GM18505 (cell line): ENCODE measurements around the gene SIT1.

Experiments
- ATAC-seq: cut with Tn5 transposase; IDR thresholded peaks from one replicate; pipeline ENCODE4 v1.9.1; 2021; ENCODE audit not compliant: unreplicated experiment
- POLR2A ChIP-seq: IDR thresholded peaks from 4 replicates; pipeline ENCODE4 v1.6.1; 2011; ENCODE audit warnings: borderline replicate concordance; ENCODE audit not compliant: insufficient read depth, insufficient read length; ENCODE audit errors: extremely low read depth

Gene SIT1, protein sequence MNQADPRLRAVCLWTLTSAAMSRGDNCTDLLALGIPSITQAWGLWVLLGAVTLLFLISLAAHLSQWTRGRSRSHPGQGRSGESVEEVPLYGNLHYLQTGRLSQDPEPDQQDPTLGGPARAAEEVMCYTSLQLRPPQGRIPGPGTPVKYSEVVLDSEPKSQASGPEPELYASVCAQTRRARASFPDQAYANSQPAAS

DNA sequence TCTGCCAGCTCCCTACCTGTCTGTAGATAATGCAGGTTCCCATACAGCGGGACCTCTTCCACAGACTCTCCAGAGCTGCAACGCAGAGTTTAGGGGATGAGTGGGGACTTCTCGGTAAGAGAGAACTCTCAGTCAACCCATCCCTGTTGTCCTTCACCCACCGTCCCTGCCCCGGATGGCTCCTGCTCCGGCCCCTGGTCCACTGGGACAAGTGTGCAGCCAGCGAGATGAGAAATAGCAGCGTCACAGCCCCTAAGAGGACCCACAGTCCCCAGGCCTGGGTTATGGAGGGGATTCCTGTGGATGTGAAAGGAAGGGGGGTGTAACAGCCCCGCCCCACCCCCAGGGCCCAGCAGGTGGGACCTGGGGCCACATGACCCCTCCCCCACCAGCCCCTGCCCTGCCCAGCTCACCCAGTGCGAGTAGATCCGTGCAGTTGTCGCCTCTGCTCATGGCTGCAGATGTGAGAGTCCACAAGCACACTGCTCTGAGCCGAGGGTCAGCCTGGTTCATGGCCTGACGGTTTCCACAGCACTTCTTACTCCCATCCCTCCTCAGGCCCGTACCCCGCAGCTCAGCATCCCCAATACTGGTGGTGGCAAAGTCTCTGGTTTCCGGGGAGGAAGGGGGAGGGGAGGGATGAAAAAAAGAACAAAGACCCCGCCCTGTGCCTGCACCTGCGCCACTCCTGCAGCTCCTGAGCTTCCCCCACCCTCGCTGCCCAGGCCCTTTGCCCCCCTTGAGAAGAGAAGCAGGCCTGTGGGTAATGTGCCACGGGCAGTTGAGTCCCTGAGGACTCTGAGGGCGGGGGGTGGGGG lies at the start of gene SIT1:
SIT1 (minus strand) TSS at position 591 of the 818 bp plus-strand sequence; CDS start at position 513, 78 bp downstream.
- no peak for ATAC-seq
- no peak for TF ChIP-seq POLR2A

DNA sequence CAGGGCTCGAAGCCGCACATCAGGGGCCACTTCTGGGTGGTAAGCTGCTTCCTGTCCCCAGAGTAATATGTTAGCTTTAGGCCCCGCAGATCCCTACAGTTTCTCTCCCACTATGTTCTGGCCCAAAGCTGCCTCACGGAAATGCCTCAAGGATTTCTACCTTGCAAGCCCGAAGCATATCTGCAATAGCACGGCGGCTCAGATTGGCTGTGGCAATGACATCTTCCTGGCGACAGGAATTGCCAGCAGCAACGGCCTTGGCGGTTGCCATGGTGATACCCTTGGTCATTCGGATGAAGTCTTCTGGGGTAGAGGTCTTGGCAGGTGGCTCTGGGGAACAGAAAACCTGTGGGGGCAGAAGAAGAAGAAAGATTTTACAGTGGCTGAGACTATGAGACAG lies 49.3 kb upstream of the SIT1 start:
- no peak for TF ChIP-seq POLR2A
- ATAC-seq, result no peak

GRCh38 chr9:35698231-35698630 lies 47.5 kb upstream of the SIT1 start:
- no peak for ATAC-seq
- no peak for TF ChIP-seq POLR2A

- TF ChIP-seq POLR2A, result no peak
- ATAC-seq, result no peak
Observed at GRCh38 chr9:35697486-35697885, 46.8 kb upstream of the SIT1 start.

- no peak for TF ChIP-seq POLR2A
- no peak for ATAC-seq
Observed at GRCh38 chr9:35696520-35697215, 45.9 kb upstream of the SIT1 start.

DNA sequence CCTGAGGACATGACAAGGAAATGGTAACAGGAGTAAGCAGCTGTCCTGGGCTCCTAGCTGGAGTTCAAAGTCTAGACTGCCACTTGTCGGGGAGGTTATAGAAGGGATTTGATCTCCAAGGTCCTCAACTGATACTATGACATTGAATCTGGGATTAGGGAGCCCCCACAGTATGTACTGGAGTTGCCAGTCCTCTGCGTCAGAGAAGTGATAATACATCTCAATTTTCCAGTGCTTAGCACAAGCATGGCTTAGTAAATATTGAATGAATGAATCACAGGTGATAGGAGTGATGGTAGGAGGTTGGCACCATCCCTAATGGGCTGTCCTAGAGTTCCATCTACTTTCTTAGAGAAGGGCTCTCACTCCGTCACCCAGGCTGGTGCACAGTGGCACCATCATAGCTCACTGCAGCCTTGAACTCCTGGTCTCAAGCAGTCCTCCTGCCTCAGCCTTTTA lies 45.2 kb upstream of the SIT1 start:
- TF ChIP-seq POLR2A, result no peak
- ATAC-seq, result no peak

- no peak for TF ChIP-seq POLR2A
- ATAC-seq, result no peak
Observed at GRCh38 chr9:35691757-35692301, 41.1 kb upstream of the SIT1 start.

DNA sequence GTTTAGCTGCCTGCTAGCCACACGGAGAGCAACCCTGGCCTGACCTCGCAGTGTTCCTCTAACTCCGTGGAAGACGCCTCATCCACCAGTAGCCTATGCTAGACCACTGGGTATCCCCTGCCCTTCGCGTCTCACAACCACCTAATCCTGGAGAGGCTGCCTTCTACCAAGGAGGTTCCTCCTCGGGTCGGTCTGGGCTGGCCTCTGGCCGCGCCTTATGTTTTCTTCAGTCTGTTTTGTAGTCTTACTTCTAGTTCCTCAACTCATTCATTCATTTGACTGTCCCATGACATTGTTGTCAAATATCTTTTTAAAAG lies 40.6 kb upstream of the SIT1 start:
- TF ChIP-seq POLR2A, result no peak
- no peak for ATAC-seq

- no peak for ATAC-seq
- no peak for TF ChIP-seq POLR2A
Observed at GRCh38 chr9:35690614-35691333, 40.0 kb upstream of the SIT1 start.

- no peak for ATAC-seq
- no peak for TF ChIP-seq POLR2A
Observed at GRCh38 chr9:35690294-35690613, 39.5 kb upstream of the SIT1 start.

DNA sequence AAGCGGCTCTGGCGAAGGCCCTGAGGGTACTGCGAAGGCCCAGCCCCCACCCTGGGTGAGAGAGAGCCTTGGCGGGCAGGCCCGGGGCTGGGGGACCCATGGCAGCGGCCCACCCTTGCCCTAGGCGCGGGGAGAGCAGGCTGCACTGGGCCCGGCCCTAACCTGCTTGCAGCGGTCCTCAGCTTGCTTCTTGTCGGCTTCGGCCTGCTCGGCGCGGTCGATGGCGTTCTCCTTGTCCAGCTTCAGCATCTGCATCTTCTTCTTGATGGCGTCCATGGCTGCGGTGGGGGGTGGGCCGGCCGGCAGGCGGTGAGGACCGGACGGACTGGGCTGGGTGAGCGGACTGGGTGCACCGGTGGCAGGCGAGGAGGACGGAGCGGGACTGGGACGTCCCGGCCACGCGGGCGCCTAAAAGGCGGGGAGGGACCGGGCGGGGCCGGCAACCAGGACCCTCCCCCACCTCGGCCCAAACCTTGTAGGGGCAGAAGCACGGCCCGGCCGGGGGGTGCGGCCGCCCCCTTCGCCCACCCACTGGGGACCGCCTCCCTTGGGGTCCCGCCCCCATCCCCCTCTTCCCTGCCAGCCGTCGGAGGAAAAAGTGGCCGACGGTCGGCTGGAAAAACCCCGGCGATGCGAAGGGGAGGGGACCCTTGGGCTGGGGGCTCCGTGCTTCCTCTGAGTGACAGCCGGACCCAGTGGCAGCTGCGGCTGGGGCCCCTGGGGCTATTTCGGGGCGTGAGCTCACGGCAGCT lies 39.0 kb upstream of the SIT1 start, which contains the start of gene TPM2:
TPM2 (minus strand) TSS at position 384 of the 752 bp plus-strand sequence; CDS start at position 276, 108 bp downstream.
- no peak for ATAC-seq
- TF ChIP-seq POLR2A, result no peak
